EL (cell line): ENCODE data around the gene ANO3.
"Not testable (repeated sequence)": the region's sequence is repeated elsewhere in the genome, so short reads cannot be mapped to it uniquely, and the experiment has no call there.

ENCODE experiments used
- DNase-seq: peaks from one replicate; pipeline ENCODE4 v3.0.0-alpha.2; 2016

The ANO3 gene

GRCh38 chr11:26579683-26580082, 247.8 kb downstream of the ANO3 start:
- DNase-seq, result no peak

- DNase-seq, result no peak
Measured at GRCh38 chr11:26580929-26581328, 249.0 kb downstream of the ANO3 start.

GRCh38 chr11:26583550-26583949, 251.6 kb downstream of the ANO3 start:
- no peak for DNase-seq

- DNase-seq, result no peak
Measured at GRCh38 chr11:26584818-26585217, 252.9 kb downstream of the ANO3 start.

- no peak for DNase-seq
Measured at GRCh38 chr11:26587073-26587472, 255.1 kb downstream of the ANO3 start.

GRCh38 chr11:26593691-26594090, 261.8 kb downstream of the ANO3 start:
- DNase-seq, result no peak

- DNase-seq, result not testable (repeated sequence)
Measured at GRCh38 chr11:26595207-26595865, 263.4 kb downstream of the ANO3 start.

GRCh38 chr11:26597049-26597689, 265.2 kb downstream of the ANO3 start:
- DNase-seq, result not testable (repeated sequence)

- DNase-seq, result no peak
Measured at GRCh38 chr11:26597899-26598298, 266.0 kb downstream of the ANO3 start.

- no peak for DNase-seq
Measured at GRCh38 chr11:26599425-26599824, 267.5 kb downstream of the ANO3 start.

- no peak for DNase-seq
Measured at GRCh38 chr11:26599876-26600434, 268.0 kb downstream of the ANO3 start.

- DNase-seq, result no peak
Measured at GRCh38 chr11:26607725-26608506, 276.0 kb downstream of the ANO3 start.

GRCh38 chr11:26608507-26609146, 276.7 kb downstream of the ANO3 start:
- no peak for DNase-seq

GRCh38 chr11:26613759-26614158, 281.8 kb downstream of the ANO3 start:
- no peak for DNase-seq

GRCh38 chr11:26618441-26618840, 286.5 kb downstream of the ANO3 start:
- DNase-seq, result no peak

GRCh38 chr11:26620282-26621045, 288.5 kb downstream of the ANO3 start:
- no peak for DNase-seq

- peak; percentile 62 for DNase-seq
Measured at GRCh38 chr11:26621132-26621531, 289.2 kb downstream of the ANO3 start.

GRCh38 chr11:26622181-26622580, 290.3 kb downstream of the ANO3 start:
- DNase-seq, result no peak

GRCh38 chr11:26623076-26623659, 291.2 kb downstream of the ANO3 start:
- DNase-seq, result no peak

- DNase-seq, result no peak
Measured at GRCh38 chr11:26626346-26626745, 294.4 kb downstream of the ANO3 start.

GRCh38 chr11:26632691-26633159, 300.8 kb downstream of the ANO3 start:
- DNase-seq, result no peak

GRCh38 chr11:26643314-26643713, 311.4 kb downstream of the ANO3 start:
- not testable (repeated sequence) for DNase-seq
